BE2C (cell line): ENCODE results near the gene FAM111A.
"Not testable (repeated sequence)": the region's sequence is repeated elsewhere in the genome, so short reads cannot be mapped to it uniquely, and the experiment has no call there.

Source experiments
- DNase-seq: peaks from one replicate; pipeline ENCODE4 v3.0.0-alpha.2; 2020
- H3K27me3 ChIP-seq: fragments of 250-450 bp; sonication (Bioruptor Pico); 2 replicates; pipeline ENCODE4 v1.5.1; 2020; ENCODE audit warnings: mild to moderate bottlenecking
- H3K36me3 ChIP-seq: fragments of 250-450 bp; sonication (Bioruptor Pico); 2 replicates; pipeline ENCODE4 v1.5.1; 2020; ENCODE audit warnings: mild to moderate bottlenecking
- H3K4me1 ChIP-seq: fragments of 250-450 bp; sonication (Bioruptor Pico); 2 replicates; pipeline ENCODE4 v1.5.1; 2020
- H3K4me3 ChIP-seq: 2 replicates; pipeline ENCODE4 v1.5.1; 2011; ENCODE audit warnings: low read depth, low read length
- H3K9me3 ChIP-seq: fragments of 250-450 bp; sonication (Bioruptor Pico); 2 replicates; pipeline ENCODE4 v1.5.1; 2020
- TF ChIP-seq, protein P1 (sequence below): IDR thresholded peaks from 2 replicates; pipeline ENCODE4 v1.5.1; 2012; ENCODE audit warnings: mild to moderate bottlenecking, low read depth, low read length

The FAM111A gene

GRCh38 chr11:59119826-59120225, 22.8 kb upstream of the FAM111A start:
- Histone ChIP-seq H3K36me3 (no peaks in the 10 kb centered on the region; the same call in 1 of the 2 replicates), H3K9me3 (no peaks in the 10 kb centered on the region), H3K27me3 (no peaks in the 10 kb centered on the region), H3K4me3 (no peak overlapping the region), H3K4me1 (no peaks in the 10 kb centered on the region)
- TF ChIP-seq, protein P1, sequence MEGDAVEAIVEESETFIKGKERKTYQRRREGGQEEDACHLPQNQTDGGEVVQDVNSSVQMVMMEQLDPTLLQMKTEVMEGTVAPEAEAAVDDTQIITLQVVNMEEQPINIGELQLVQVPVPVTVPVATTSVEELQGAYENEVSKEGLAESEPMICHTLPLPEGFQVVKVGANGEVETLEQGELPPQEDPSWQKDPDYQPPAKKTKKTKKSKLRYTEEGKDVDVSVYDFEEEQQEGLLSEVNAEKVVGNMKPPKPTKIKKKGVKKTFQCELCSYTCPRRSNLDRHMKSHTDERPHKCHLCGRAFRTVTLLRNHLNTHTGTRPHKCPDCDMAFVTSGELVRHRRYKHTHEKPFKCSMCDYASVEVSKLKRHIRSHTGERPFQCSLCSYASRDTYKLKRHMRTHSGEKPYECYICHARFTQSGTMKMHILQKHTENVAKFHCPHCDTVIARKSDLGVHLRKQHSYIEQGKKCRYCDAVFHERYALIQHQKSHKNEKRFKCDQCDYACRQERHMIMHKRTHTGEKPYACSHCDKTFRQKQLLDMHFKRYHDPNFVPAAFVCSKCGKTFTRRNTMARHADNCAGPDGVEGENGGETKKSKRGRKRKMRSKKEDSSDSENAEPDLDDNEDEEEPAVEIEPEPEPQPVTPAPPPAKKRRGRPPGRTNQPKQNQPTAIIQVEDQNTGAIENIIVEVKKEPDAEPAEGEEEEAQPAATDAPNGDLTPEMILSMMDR, result no peak
- DNase-seq, result no peak

DNA sequence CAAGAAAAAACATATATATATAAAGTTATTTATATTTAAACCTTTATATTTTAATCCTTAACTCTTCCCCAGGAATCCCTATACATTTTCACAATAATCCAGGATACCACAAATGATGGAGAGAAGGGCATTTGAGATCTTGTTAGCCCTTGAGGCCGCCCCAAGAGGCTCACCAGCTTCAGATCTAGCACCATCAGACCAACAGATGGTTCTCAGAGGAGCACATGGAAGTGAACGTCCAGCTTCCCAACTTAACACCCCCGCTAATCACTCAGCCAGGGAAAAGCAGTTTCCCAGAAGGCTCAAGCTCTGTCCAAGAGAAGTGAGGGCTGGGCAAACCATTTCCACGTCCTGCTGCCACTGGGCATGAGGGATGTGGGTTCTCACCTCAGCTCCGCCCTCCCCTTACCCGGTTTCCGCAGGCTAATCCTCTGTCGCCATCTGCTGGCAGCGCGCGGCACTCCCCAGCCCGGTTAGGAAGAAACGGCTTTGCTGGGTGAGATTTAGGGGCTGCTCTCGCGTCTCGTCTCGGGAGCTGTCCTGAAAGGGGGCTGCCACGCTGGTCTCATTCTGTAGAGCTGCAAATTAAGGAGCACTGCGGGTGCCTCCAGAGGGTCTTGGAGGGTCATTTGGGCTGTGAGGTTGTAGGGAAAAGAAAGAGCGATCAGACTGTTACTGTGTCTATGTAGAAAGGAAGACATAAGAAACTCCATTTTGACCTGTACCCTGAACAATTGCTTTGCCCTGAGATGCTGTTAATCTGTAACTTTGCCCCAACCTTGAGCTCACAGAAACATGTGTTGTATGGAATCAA, 6.8 kb upstream of the FAM111A start:
- peak; percentile 72 for DNase-seq
- Histone ChIP-seq H3K4me1 (no peaks in the 10 kb centered on the region), H3K9me3 (no peaks in the 10 kb centered on the region), H3K36me3 (no peaks in the 10 kb centered on the region), H3K27me3 (no peaks in the 10 kb centered on the region), H3K4me3 (no peak overlapping the region)
- TF ChIP-seq, protein P1, result peak; percentile 85

GRCh38 chr11:59136551-59136950, 6.1 kb upstream of the FAM111A start:
- not testable (repeated sequence) for H3K4me3 ChIP-seq, H3K9me3 ChIP-seq, DNase-seq, H3K27me3 ChIP-seq, H3K4me1 ChIP-seq, H3K36me3 ChIP-seq

DNA sequence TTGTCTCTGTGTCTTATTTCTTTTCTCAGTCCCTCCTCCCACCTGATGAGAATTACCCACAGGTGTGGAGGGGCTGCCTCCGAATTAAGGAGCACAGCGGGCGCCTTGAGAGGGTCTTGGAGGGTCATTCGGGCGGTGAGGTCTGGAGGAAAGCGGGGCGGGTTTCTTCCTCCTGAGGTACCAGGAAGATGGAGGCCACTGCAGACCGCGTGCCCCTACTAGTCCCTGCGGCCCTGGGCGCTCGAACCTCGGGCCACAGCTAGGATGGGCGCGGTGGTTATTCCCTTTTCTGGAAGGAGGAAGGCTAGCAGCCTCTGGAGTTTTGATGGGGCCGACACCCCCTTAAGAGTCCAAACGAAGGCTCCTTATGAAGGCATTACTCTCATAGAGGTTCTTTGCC, 5.5 kb upstream of the FAM111A start:
- DNase-seq, result no peak
- no peak overlapping the region for H3K4me3 ChIP-seq
- no peaks in the 10 kb centered on the region for H3K9me3 ChIP-seq
- TF ChIP-seq, protein P1, result no peak
- no peaks in the 10 kb centered on the region for H3K4me1 ChIP-seq
- H3K27me3 ChIP-seq, result no peaks in the 10 kb centered on the region
- H3K36me3 ChIP-seq, result no peaks in the 10 kb centered on the region

- H3K36me3 ChIP-seq, result no peaks in the 10 kb centered on the region
- H3K4me3 ChIP-seq, result no peak overlapping the region
- H3K27me3 ChIP-seq, result no peaks in the 10 kb centered on the region
- TF ChIP-seq, protein P1, result no peak
- DNase-seq, result no peak
- no peaks in the 10 kb centered on the region for H3K9me3 ChIP-seq
- H3K4me1 ChIP-seq, result no peaks in the 10 kb centered on the region
Measured at GRCh38 chr11:59138643-59139042, 4.0 kb upstream of the FAM111A start.

DNA sequence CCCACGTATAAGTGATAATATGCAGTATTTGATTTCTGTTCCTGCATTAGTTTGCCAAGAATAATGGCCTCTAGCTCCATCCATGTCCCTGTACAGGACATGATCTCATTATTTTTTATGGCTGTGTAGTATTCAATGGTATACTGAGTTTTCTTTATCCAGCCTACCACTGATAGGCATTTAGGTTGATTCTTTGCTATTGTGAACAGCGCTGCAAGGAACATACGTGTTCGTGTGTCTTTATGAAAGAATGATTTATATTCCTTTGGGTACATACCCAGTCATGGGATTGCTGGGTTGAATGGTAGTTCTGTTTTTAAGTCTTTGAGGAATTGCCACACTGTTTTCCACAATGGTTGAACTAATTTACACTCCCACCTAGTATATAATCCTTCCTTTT, 1.5 kb upstream of the FAM111A start:
- no peak for DNase-seq
- Histone ChIP-seq H3K4me3 (no peak overlapping the region), H3K9me3 (no peaks in the 10 kb centered on the region), H3K36me3 (no peaks in the 10 kb centered on the region), H3K27me3 (peaks cover 7% of the 10 kb centered on the region; the same call in 1 of the 2 replicates), H3K4me1 (no peaks in the 10 kb centered on the region)
- TF ChIP-seq, protein P1, result no peak
